SJSA1 (cell line): Measurements from ENCODE around the gene KCNJ12. TPM values are rescaled to one million over a fixed set of nuclear protein-coding genes. Genes with fewer than 3 reads are reported as not detected.

Source experiments
- DNase-seq, 2 experiments: peaks; one replicate each; pipeline ENCODE4 v3.0.0-alpha.2; 2015 to 2020; ENCODE audit warnings: low spot score in 2 of 2, low read depth in 1 of 2
- H3K27ac ChIP-seq: fragments of 250-450 bp; sonication (Bioruptor Pico); 2 replicates; pipeline ENCODE4 v1.5.1; 2020; ENCODE audit warnings: mild to moderate bottlenecking, moderate library complexity
- H3K27me3 ChIP-seq: fragments of 250-450 bp; sonication (Bioruptor Pico); replicated peaks from 2 replicates; pipeline ENCODE4 v1.5.1; 2020; ENCODE audit warnings: mild to moderate bottlenecking, moderate library complexity
- H3K36me3 ChIP-seq: fragments of 250-450 bp; sonication (Bioruptor Pico); 2 replicates; pipeline ENCODE4 v1.5.1; 2020; ENCODE audit warnings: mild to moderate bottlenecking
- H3K4me1 ChIP-seq: fragments of 250-450 bp; sonication (Bioruptor Pico); replicated peaks from 2 replicates; pipeline ENCODE4 v1.6.1; 2021; ENCODE audit warnings: mild to moderate bottlenecking
- H3K4me3 ChIP-seq: fragments of 250-450 bp; sonication (Bioruptor Pico); 2 replicates; pipeline ENCODE4 v1.5.1; 2020; ENCODE audit warnings: mild to moderate bottlenecking
- H3K9me3 ChIP-seq: fragments of 250-450 bp; sonication (Bioruptor Pico); replicated peaks from 2 replicates; pipeline ENCODE4 v1.5.1; 2020; ENCODE audit warnings: mild to moderate bottlenecking
- total RNA-seq: library from RNA; depleted of rRNA; stranded (reverse); fragments of >200 nt; shearing (Covaris generic); gene quantifications from 2 replicates; pipeline ENCODE4 v1.2.3, GENCODE V29; 2014; rRNA removed

KCNJ12 gene
- total RNA-seq, 1 experiment from 2014 or later = not detected

GRCh38 chr17:21467196-21467595, 91.0 kb downstream of the KCNJ12 start:
- Histone ChIP-seq H3K36me3 (no peaks in the 10 kb centered on the region), H3K27me3 (no peaks in the 10 kb centered on the region)
- no peak for DNase-seq

GRCh38 chr17:21467739-21468490, 91.8 kb downstream of the KCNJ12 start:
- Histone ChIP-seq H3K27ac (no peak overlapping the region), H3K4me1 (no peaks in the 10 kb centered on the region), H3K4me3 (no peak overlapping the region), H3K9me3 (no peaks in the 10 kb centered on the region), H3K27me3 (no peaks in the 10 kb centered on the region), H3K36me3 (no peaks in the 10 kb centered on the region)
- no peak for DNase-seq

More at GRCh38 chr17:21467196-21467595, 91.0 kb downstream of the KCNJ12 start:
- Histone ChIP-seq H3K4me3 (no peak overlapping the region), H3K27ac (no peak overlapping the region), H3K9me3 (no peaks in the 10 kb centered on the region), H3K4me1 (no peaks in the 10 kb centered on the region)

Other genes with a start within 250 kb of the KCNJ12 start
- gene DHRS7B, start 249.4 kb upstream of the KCNJ12 start, total RNA-seq = 18.4 and 33.8 TPM in 2 replicates
- gene TMEM11, start 162.2 kb upstream of the KCNJ12 start, total RNA-seq = 20.5 and 23.9 TPM in 2 replicates
- gene NATD1, start 122.9 kb upstream of the KCNJ12 start, total RNA-seq = 0.22 and 1.7 TPM in 2 replicates
- 14.7 and 21.1 TPM in 2 replicates for gene MAP2K3, start 91.6 kb upstream of the KCNJ12 start, total RNA-seq